ENCODE measurements around the gene SLC27A5.
"Not testable (repeated sequence)": the region's sequence is repeated elsewhere in the genome, so short reads cannot be mapped to it uniquely, and the experiment has no call there.

SLC27A5 gene

DNA sequence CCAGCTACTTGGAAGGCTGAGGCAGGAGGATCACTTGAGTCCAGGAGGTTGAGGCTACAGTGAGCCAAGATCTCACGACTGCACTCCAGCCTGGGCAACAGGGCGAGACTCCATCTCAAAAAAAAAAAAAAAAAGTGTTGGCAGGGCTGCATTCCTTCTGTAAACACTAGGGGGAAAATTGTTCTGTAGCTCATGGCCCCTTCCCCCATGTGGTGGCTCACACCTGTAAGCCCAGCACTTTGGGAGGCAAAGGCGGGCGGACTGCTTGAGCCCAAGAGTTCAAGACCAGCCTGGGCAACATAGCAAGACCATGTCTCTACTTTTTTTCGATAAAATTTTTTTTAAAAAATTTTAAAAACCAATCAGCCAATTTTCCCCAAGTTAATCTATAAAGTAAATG lies 27.4 kb downstream of the SLC27A5 start:
- not testable (repeated sequence) for DNase-seq

GRCh38 chr19:58483776-58484175 lies 28.0 kb downstream of the SLC27A5 start:
- no peak for DNase-seq

DNA sequence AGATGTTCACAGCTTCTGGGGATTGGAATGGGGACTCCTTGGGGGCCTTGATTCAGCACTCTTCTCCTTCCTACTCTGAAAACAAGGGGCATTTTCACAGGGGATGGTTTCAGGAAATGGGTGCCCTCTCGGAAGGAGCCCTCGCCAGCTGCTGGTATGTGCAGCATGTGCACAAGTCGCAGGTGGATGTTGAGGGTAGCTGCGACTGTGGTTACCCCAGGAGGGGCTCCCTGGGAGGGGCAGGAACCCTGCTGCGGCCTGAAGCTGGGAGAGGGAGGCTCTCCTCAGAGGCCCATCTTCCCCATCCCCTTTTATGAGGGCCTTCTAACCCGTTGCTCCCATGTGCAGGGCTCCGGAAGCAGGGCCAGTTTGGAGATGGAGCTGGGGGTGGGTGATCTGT lies 29.4 kb downstream of the SLC27A5 start:
- DNase-seq: no peak

GRCh38 chr19:58480831-58481230 lies 31.0 kb downstream of the SLC27A5 start:
- no peak for DNase-seq

DNA sequence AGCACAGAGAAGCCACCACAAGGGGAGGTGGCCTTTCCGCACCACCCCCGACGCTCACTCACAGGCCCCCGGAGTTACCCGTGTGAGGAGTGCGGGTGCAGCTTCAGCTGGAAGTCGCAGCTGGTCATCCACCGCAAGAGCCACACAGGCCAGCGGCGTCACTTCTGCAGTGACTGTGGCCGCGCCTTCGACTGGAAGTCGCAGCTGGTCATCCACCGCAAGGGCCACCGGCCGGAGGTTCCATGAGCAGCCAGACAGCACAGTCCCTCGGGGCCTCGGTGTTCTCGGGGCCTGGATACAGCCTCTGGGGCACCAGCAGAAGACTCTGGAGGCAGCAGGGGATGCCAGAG lies 31.3 kb downstream of the SLC27A5 start:
- no peak for DNase-seq

DNA sequence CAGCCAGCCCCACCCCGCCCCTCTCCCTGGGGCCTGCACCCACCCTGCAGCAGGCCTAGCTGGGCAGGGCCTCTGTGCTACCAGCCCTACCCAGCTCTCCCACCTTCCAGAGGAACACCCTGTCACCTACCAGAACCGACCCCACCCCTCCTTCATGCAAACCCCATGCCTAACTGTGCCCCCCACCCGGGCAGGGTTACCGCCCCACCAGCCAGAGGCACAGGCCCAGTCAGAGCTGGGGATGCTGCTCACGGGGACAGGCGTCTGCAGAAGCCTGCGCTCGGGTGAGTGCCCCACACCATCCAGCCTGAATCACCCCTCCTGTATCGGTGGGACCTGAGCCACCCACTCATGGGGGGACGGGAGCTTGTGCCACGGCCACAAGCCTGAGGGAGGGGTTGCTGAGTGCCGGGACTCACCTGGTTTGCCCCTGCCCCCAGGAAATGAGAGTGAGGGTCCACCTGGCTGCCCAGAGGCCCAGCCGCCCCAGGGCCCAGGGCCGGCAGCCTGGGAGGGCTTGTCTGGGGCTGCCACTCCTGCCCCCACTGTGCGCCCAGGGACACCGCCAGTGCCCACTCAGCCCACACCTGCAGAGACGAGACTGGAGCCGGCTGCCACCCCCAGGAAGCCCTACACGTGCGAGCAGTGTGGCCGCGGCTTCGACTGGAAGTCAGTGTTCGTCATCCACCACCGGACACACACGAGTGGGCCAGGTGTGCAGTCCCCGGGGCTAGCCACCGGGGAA lies 31.9 kb downstream of the SLC27A5 start:
- DNase-seq: no peak

- DNase-seq: no peak
Measured at GRCh38 chr19:58479303-58479702, 32.5 kb downstream of the SLC27A5 start.

GRCh38 chr19:58477871-58478270 lies 33.9 kb downstream of the SLC27A5 start:
- DNase-seq: no peak

DNA sequence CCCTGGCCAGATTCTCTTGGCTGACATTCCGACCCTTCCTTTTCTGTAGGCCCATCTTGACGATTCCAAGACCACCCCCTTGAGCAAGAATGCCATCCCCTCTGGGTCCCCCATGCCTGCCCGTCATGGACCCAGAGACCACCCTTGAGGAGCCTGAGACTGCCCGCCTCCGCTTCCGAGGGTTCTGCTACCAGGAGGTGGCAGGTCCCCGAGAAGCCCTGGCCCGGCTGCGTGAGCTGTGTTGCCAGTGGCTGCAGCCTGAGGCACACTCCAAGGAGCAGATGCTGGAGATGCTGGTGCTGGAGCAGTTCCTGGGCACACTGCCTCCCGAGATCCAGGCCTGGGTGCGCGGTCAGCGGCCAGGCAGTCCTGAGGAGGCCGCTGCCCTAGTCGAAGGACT lies 34.7 kb downstream of the SLC27A5 start:
- DNase-seq: no peak

DNA sequence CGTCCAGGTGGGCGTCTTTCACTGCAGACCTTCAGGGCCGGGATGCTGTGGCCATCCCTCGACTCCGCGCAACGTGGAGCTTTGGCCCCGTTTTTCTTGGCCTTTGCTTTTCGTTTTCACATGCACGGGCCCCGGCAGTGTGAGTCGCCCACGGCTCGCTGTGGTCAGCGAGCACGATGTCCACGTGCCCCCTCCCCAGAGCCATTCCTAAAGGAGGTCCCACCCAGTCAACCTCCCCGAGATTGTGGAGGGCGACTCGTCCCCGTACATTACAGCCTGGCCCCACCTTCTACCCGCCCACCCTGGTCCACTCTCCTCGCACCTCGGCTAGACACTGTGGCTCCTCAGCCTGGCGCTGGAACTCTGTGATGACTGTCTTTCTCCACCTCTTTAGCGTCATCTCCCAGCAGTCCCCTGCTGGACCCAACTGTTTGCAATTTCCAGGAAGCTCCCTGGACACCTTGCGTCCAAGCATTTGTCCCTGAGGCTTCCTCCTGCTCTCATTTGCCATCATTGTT lies 35.2 kb downstream of the SLC27A5 start:
- no peak for DNase-seq

GRCh38 chr19:58475714-58476497 lies 35.9 kb downstream of the SLC27A5 start, which contains the start of gene ZNF446:
ZNF446 (plus strand) TSS chr19:58476352; CDS start chr19:58477219, 867 bp downstream.
- DNase-seq: peak; percentile 95 to 98

DNA sequence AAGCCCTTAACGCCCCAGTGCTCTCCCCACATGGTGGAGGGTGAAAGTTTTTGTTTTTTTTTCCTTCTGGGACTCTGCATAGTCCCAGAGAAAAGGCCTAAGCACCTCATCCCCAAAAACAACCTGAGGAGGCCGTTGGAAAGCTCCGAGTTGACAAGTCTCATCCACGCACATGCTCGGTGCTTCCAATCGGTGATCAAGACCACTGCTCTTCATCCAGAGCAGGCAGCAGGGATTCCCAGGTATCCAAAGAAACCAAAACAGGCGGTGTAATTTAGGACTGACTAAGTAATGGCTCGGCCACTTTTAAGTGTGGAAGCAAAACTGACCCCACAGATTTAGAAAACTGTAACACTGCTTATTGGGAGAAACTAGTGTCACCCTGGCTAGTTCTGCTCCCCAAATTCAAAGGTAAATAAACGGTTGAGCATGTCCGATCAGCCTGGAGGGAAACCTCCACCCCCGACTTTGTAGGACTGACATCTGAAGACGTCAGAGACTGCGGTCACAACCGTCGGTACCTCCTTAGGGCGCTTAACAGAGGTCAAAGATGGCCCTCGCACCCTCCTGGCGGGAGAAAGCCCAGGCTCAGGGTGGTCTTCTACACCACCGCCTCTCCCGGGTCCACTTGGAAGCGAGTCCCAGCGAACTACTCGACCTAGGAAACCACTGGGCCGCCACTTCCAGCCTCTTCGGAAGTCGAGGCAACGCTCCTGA lies 36.6 kb downstream of the SLC27A5 start:
- DNase-seq: no peak

DNA sequence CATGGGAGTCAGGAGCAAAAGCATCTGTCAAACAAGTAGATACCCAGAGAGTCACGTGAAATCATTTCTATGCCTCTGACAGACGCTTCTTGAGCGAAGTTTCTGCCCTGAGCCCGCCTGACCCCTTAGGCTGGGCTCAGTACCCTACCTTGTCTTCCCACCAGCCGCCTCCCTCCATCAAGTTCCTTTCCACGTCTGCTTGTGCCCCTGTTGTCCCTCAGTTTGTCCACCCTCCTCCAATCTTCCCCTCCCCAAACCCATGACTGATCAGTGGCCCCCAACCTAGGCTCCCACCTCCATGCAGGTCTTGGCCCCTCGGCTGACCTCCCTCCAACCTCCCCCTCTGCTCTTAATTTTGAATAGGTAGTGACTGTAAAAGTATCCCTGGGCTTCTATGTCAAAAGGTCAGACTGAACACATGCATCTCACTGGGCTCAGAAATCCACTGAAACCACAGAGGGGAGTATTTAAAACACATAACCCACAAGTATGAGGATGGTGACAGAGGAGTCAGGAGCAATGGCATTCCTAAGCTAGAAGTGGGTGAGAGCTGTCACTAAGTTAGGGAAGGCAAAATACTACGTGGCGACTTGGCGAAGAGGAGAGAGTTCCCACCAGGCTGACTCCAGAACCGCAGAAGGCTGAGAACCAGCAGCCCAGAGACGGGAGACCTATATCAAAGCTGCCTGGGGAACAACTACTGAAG lies 37.3 kb downstream of the SLC27A5 start:
- DNase-seq: no peak

- no peak for DNase-seq
Measured at GRCh38 chr19:58473775-58474174, 38.0 kb downstream of the SLC27A5 start.

GRCh38 chr19:58471736-58472135 lies 40.1 kb downstream of the SLC27A5 start:
- DNase-seq: no peak

GRCh38 chr19:58470837-58471543 lies 40.8 kb downstream of the SLC27A5 start:
- DNase-seq: not testable (repeated sequence)

DNA sequence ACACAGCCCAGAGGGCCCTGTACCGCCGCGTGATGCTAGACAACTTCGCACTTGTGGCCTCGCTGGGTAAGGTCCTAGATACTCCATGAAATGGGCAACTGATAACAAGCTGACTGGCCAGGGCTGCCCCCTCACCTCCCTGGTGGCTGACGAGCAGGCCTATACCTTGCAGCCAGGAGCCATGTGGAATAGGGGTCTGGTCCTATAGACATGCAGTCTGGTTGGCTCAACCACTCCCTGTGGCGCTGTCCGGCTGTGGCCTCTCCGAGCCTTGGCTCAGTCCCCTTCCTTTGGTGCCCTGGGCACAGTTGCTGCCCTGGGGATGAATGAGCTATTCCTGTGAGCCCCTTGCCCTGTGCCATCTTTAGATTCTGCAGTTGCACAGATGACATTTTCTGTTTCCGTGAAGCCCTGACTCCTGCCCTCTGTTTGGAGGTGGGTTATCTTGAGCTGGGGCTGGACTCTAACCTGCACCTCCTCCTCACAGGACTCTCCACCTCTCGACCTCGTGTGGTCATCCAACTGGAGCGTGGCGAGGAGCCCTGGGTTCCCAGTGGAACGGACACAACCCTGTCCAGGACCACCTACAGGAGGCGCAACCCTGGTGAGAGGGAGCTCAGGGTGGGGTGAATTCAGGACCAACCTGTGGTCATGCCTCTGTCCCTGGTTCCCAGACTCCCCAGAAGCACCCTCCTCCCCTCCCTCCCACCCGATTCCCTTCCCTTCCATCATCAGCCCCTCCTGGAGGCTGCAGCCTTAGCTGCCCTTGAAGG lies 42.4 kb downstream of the SLC27A5 start:
- no peak for DNase-seq

GRCh38 chr19:58468216-58468839 lies 43.5 kb downstream of the SLC27A5 start:
- DNase-seq: no peak

DNA sequence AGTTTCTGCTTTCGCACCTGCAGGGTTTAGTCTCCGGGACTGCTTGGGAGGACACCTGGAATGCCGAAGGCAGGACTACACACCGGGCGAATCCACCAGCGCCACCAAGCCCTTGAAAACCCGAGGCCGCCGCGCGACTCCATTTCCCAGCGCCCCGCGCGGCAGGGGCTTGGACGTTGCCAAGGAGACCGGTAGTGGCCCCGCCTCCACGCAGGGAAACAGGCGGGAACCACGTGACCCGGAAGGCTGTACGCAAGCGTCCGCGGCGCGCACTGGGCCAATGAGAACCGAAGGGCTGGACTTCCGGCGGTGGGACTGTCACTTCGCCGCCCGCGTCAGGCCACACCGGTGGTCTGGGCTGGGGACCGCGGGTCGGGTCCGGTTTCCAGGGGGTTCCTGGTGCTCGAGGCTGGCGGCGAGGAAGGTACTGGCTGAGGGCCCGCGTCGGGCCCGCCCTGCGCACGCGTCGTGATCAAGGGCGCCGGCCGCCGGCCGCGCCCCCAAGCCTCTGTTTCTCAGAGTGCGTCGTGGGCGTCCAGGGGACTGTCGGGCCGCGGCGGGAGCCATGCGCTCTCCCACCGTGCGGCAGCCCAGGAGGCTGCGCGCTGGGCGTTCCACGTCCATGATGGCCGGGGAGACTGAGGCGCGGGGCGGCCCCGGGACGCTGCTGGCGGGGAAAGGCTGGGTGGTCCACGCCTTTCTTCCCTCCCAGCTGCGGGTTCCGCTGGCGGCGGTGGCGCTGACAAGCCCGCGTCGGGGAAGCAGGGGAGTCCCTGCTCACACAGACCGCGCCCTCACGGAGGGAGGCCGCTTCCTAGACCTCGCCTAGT lies 44.8 kb downstream of the SLC27A5 start, which contains the start of gene ZNF324:
Gene ZNF324, plus strand, starts transcription at position 321 of the 830 bp plus-strand sequence. CDS start 2,106 bp downstream, outside the sequence.
- DNase-seq: peak; percentile 97 to 99

All from NCI-H524 (cell line).